HCT116 (cell line): ENCODE data around the gene CMTM8. TPM values are rescaled to one million over a fixed set of nuclear protein-coding genes. Genes with fewer than 3 reads are reported as not detected.

Source experiments
- ATAC-seq: fragments of 200-7000 bp; cut with Tn5 transposase; 2 replicates; pipeline ENCODE4 v1.9.1; 2020; ENCODE audit warnings: mild to moderate bottlenecking, moderate library complexity
- BruUV-seq: library from RNA; stranded (reverse); fragments of 400-500 nt; replicated peaks from 2 replicates; lab custom pipeline; 2021; lab: Mats Ljungman, UMichigan
- CTCF ChIA-PET: fragments of 300-600 bp; sonication (Branson Sonifier 250); formaldehyde crosslinking; loops from one replicate; lab custom pipeline; 2021; ENCODE audit warnings: antibody characterized with exemption; lab: Charles Lee
- POLR2A ChIA-PET: fragments of 300-600, 350-600 bp; sonication (Branson Sonifier 250); formaldehyde crosslinking; loops from one replicate; lab custom pipeline; 2021; ENCODE audit warnings: antibody characterized with exemption; lab: Charles Lee
- RAD21 ChIA-PET, 2 experiments: fragments of 300-600 bp; sonication (Branson Sonifier 250); formaldehyde crosslinking; loops; one replicate each; lab custom pipeline; 2023; ENCODE audit warnings: low total read pairs in 2 of 2; ENCODE audit not compliant: uncharacterized antibody in 2 of 2, unreplicated experiment in 2 of 2, low non-redundant PET in 1 of 2; lab: Charles Lee
- DNase-seq: peaks from one replicate; pipeline ENCODE4 v3.0.0-alpha.2; 2010; ENCODE audit warnings: low read depth, low spot score
- H2AFZ ChIP-seq: fragments of 200-600 bp; shearing (Covaris generic), sonication (generic); 2 replicates; pipeline ENCODE4 v1.6.1; 2017; ENCODE audit warnings: low read depth, mixed run types, mixed read lengths, antibody characterized with exemption, low read length; ENCODE audit not compliant: poor library complexity, severe bottlenecking
- H3K27ac ChIP-seq: 2 replicates; pipeline ENCODE4 v1.5.1; 2012; ENCODE audit warnings: low read depth, low read length
- H3K27me3 ChIP-seq: fragments of 200-600 bp; sonication (generic); 2 replicates; pipeline ENCODE4 v1.6.1; 2016; ENCODE audit warnings: mixed run types, low read length, mixed read lengths; ENCODE audit not compliant: insufficient read depth
- H3K36me3 ChIP-seq, 2 experiments: fragments of 200-500 bp in 1 of 2; fragments of 200-600 bp in 1 of 2; sonication (Bioruptor generic) in 1 of 2; sonication (generic) in 1 of 2; 2 replicates each; pipeline versions ENCODE4 v1.5.1 to v1.6.1; 2014 to 2016; ENCODE audit warnings: low read length in 2 of 2, inconsistent platforms in 1 of 2, mixed read lengths in 1 of 2, mixed run types in 1 of 2; ENCODE audit not compliant: insufficient read depth in 2 of 2, control insufficient read depth in 1 of 2
- H3K4me1 ChIP-seq, 2 experiments: fragments of 200-600 bp in 1 of 2; sonication (generic) in 1 of 2; 2 replicates each; pipeline versions ENCODE4 v1.5.1 to v1.6.1; 2012 to 2017; ENCODE audit warnings: low read length in 2 of 2, inconsistent platforms in 1 of 2, mild to moderate bottlenecking in 1 of 2, mixed read lengths in 1 of 2, mixed run types in 1 of 2, moderate library complexity in 1 of 2; ENCODE audit not compliant: insufficient read depth in 2 of 2, control insufficient read depth in 1 of 2
- H3K4me2 ChIP-seq: fragments of 200-600 bp; sonication (generic); 2 replicates; pipeline ENCODE4 v1.6.1; 2017; ENCODE audit warnings: mixed run types, low read length, mixed read lengths
- H3K4me3 ChIP-seq, 2 experiments: fragments of 200-600 bp in 1 of 2; sonication (generic) in 1 of 2; replicated peaks in 1 of 2; 2 replicates each; pipeline ENCODE4 v1.5.1; 2011 to 2016; ENCODE audit warnings: low read length in 2 of 2, control low read depth in 1 of 2, low read depth in 1 of 2, mild to moderate bottlenecking in 1 of 2, mixed read lengths in 1 of 2, mixed run types in 1 of 2
- H3K79me2 ChIP-seq: fragments of 200-600 bp; sonication (generic); 2 replicates; pipeline ENCODE4 v1.6.1; 2017; ENCODE audit warnings: mild to moderate bottlenecking, mixed run types, low read length, moderate library complexity, mixed read lengths; ENCODE audit not compliant: insufficient read depth
- H3K9ac ChIP-seq: fragments of 200-600 bp; sonication (generic); 2 replicates; pipeline ENCODE4 v1.6.1; 2016; ENCODE audit warnings: low read length, mixed read lengths
- H3K9me2 ChIP-seq: fragments of 200-600 bp; sonication (generic), shearing (Covaris generic); 2 replicates; pipeline ENCODE4 v1.6.1; 2017; ENCODE audit warnings: mixed run types, mild to moderate bottlenecking, moderate library complexity; ENCODE audit not compliant: insufficient read depth
- H3K9me3 ChIP-seq, 2 experiments: fragments of 200-500 bp in 1 of 2; fragments of 200-600 bp in 1 of 2; sonication (Bioruptor generic) in 1 of 2; sonication (generic) in 1 of 2; 2 replicates each; pipeline ENCODE4 v1.6.1; 2014 to 2017; ENCODE audit warnings: low read length in 2 of 2, mixed read lengths in 2 of 2, inconsistent platforms in 1 of 2, low read depth in 1 of 2, mild to moderate bottlenecking in 1 of 2, mixed run types in 1 of 2, moderate library complexity in 1 of 2; ENCODE audit not compliant: control insufficient read depth in 1 of 2, insufficient read depth in 1 of 2
- H4K20me1 ChIP-seq: fragments of 200-600 bp; sonication (generic), shearing (Covaris generic); 2 replicates; pipeline ENCODE4 v1.6.1; 2017; ENCODE audit warnings: mixed run types, mild to moderate bottlenecking, moderate library complexity; ENCODE audit not compliant: insufficient read depth
- CBX3 ChIP-seq: IDR thresholded peaks from 2 replicates; pipeline ENCODE4 v1.6.1; 2012; ENCODE audit warnings: low read depth
- CEBPB ChIP-seq: IDR thresholded peaks from 2 replicates; pipeline ENCODE4 v1.6.1; 2012; ENCODE audit warnings: low read depth
- EGR1 ChIP-seq: IDR thresholded peaks from 2 replicates; pipeline ENCODE4 v1.6.1; 2012; ENCODE audit warnings: low read depth
- ELF1 ChIP-seq: IDR thresholded peaks from 2 replicates; pipeline ENCODE4 v1.6.1; 2012; ENCODE audit warnings: low read depth, borderline replicate concordance
- EZH2 ChIP-seq: fragments of 200-600 bp; sonication (generic); IDR thresholded peaks from 2 replicates; pipeline ENCODE4 v1.6.1; 2017; ENCODE audit warnings: antibody characterized with exemption, mixed run types
- FOSL1 ChIP-seq: IDR thresholded peaks from 2 replicates; pipeline ENCODE4 v1.6.1; 2012; ENCODE audit warnings: low read depth
- JUND ChIP-seq: IDR thresholded peaks from 2 replicates; pipeline ENCODE4 v1.6.1; 2012
- POLR2A ChIP-seq: IDR thresholded peaks from 2 replicates; pipeline ENCODE4 v1.7.0; 2011; ENCODE audit warnings: borderline replicate concordance; ENCODE audit not compliant: insufficient read depth, insufficient read length; ENCODE audit errors: extremely low read depth
- POLR2AphosphoS5 ChIP-seq: IDR thresholded peaks from 2 replicates; pipeline ENCODE4 v1.6.1; 2011; ENCODE audit warnings: mild to moderate bottlenecking, low read depth, low read length, moderate library complexity
- RAD21 ChIP-seq: IDR thresholded peaks from 2 replicates; pipeline ENCODE4 v1.6.1; 2012; ENCODE audit warnings: low read depth, mild to moderate bottlenecking
- SIN3A ChIP-seq: IDR thresholded peaks from 2 replicates; pipeline ENCODE4 v1.6.1; 2012; ENCODE audit warnings: low read depth
- SP1 ChIP-seq: IDR thresholded peaks from 2 replicates; pipeline ENCODE4 v1.6.1; 2012; ENCODE audit warnings: low read depth
- SRF ChIP-seq: IDR thresholded peaks from 2 replicates; pipeline ENCODE4 v1.6.1; 2012; ENCODE audit warnings: low read depth
- TCF7L2 ChIP-seq: IDR thresholded peaks from 2 replicates; pipeline ENCODE4 v1.7.0; 2011; ENCODE audit warnings: borderline replicate concordance, inconsistent platforms; ENCODE audit not compliant: insufficient read depth, insufficient read length; ENCODE audit errors: extremely low read depth
- YY1 ChIP-seq: IDR thresholded peaks from 2 replicates; pipeline ENCODE4 v1.6.1; 2011; ENCODE audit warnings: low read length, low read depth, moderate library complexity, mild to moderate bottlenecking; ENCODE audit not compliant: insufficient replicate concordance; ENCODE audit errors: extremely low read depth
- ZFX ChIP-seq: fragments of 450-650 bp; IDR thresholded peaks from 2 replicates; pipeline ENCODE4 v1.6.1; 2017
- ZNF274 ChIP-seq: fragments of 200-500 bp; sonication (Bioruptor generic); IDR thresholded peaks from 2 replicates; pipeline ENCODE4 v1.6.1; 2014; ENCODE audit warnings: mild to moderate bottlenecking, low read depth, low read length, inconsistent platforms
- intact Hi-C: fragments of 100-400 bp; cut with micrococcal nuclease; formaldehyde crosslinking; loops from 2 replicates; pipeline ENCODE4 v1.10.0; 2022
- total RNA-seq: library from RNA; stranded (reverse); gene quantifications from one replicate; pipeline ENCODE4 v1.2.1, GENCODE V29; 2021; ENCODE audit not compliant: unreplicated experiment
- TF ChIP-seq, protein P1 (sequence below), 3 experiments: fragments of 200-600 bp in 1 of 3; sonication (generic) in 1 of 3; IDR thresholded peaks in 2 of 3; conservative IDR thresholded peaks in 1 of 3; 2 replicates each; pipeline ENCODE4 v1.5.1; 2012 to 2017; ENCODE audit warnings: low read depth in 2 of 3, low read length in 2 of 3, antibody characterized with exemption in 1 of 3, borderline replicate concordance in 1 of 3, control low read depth in 1 of 3, mild to moderate bottlenecking in 1 of 3, mixed read lengths in 1 of 3, mixed run types in 1 of 3, moderate library complexity in 1 of 3; ENCODE audit not compliant: insufficient read depth in 1 of 3
- TF ChIP-seq, protein P2 (sequence below): IDR thresholded peaks from 2 replicates; pipeline ENCODE4 v1.6.1; 2012
- TF ChIP-seq, protein P3 (sequence below): IDR thresholded peaks from 2 replicates; pipeline ENCODE4 v1.6.1; 2012

CMTM8 gene
- total RNA-seq, 1 experiment from 2014 or later: 19.4 TPM

DNA sequence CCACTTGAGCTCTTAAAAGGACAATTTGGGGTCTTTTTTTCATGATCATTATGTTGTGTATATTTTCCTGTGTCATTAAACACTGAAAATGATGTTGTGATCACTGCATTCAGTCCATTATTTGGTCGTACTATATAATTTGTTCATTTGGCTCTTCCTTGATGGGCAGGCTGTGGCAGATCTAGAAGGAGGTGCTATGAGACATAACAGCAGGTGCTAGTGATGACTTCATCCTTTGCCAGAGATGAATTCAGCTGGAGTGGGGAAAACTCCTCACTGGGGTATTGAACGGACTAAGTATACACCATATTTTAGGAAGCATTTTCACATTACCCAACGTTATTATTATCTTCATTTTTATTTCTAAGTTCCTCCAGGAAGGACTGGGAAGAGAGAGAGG lies 165.2 kb downstream of the CMTM8 start:
- no peak for ATAC-seq
- RAD21 ChIA-PET: no interaction called here
- CTCF ChIA-PET: no interaction called here

More for the DNA sequence above, 165.2 kb downstream of the CMTM8 start:
- no TSS peak for BruUV-seq
- no peaks in the 10 kb centered on the region for H3K36me3 ChIP-seq
- intact Hi-C loops: no loop called here
- no peak overlapping the region for H3K4me3 ChIP-seq
- peaks cover 8% of the 10 kb centered on the region; the same call in 1 of the 2 replicates for H4K20me1 ChIP-seq
- no peaks in the 10 kb centered on the region for H3K9me2 ChIP-seq
- no peak for TF ChIP-seq ELF1
- TF ChIP-seq SP1: no peak
- no peak for TF ChIP-seq CBX3
- no peak for TF ChIP-seq RAD21
- TF ChIP-seq YY1: no peak
- no peak for TF ChIP-seq ZFX
- no peak for TF ChIP-seq POLR2AphosphoS5
- TF ChIP-seq, protein P1, sequence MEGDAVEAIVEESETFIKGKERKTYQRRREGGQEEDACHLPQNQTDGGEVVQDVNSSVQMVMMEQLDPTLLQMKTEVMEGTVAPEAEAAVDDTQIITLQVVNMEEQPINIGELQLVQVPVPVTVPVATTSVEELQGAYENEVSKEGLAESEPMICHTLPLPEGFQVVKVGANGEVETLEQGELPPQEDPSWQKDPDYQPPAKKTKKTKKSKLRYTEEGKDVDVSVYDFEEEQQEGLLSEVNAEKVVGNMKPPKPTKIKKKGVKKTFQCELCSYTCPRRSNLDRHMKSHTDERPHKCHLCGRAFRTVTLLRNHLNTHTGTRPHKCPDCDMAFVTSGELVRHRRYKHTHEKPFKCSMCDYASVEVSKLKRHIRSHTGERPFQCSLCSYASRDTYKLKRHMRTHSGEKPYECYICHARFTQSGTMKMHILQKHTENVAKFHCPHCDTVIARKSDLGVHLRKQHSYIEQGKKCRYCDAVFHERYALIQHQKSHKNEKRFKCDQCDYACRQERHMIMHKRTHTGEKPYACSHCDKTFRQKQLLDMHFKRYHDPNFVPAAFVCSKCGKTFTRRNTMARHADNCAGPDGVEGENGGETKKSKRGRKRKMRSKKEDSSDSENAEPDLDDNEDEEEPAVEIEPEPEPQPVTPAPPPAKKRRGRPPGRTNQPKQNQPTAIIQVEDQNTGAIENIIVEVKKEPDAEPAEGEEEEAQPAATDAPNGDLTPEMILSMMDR (IDR thresholded peaks at IDR 0.05 in 2 of 3, conservative IDR thresholded peaks at IDR 0.05 in 1 of 3; ENCODE audit: borderline replicate concordance in 1 of 3, insufficient read depth in 1 of 3, low read depth in 2 of 3, low read length in 2 of 3): no peak
- no peak for TF ChIP-seq TCF7L2
- TF ChIP-seq JUND: no peak
- no peak for TF ChIP-seq ZNF274
- no peak for TF ChIP-seq SRF
- no peak for TF ChIP-seq CEBPB
- TF ChIP-seq FOSL1: no peak
- TF ChIP-seq, protein P2, sequence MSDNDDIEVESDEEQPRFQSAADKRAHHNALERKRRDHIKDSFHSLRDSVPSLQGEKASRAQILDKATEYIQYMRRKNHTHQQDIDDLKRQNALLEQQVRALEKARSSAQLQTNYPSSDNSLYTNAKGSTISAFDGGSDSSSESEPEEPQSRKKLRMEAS: no peak
- no peak for TF ChIP-seq SIN3A
- TF ChIP-seq EZH2: no peak
- no peak for TF ChIP-seq EGR1
- no peak for TF ChIP-seq POLR2A
- TF ChIP-seq, protein P3, sequence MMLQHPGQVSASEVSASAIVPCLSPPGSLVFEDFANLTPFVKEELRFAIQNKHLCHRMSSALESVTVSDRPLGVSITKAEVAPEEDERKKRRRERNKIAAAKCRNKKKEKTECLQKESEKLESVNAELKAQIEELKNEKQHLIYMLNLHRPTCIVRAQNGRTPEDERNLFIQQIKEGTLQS: no peak
- H3K27me3 ChIP-seq: no peaks in the 10 kb centered on the region
- peaks cover 17 to 62% of the 10 kb centered on the region in 2 experiments for H3K4me1 ChIP-seq
- DNase-seq: no peak
- H3K79me2 ChIP-seq: peaks cover 99% of the 10 kb centered on the region
- H2AFZ ChIP-seq: no peak overlapping the region
- no peaks in the 10 kb centered on the region for H3K9me3 ChIP-seq
- no peak overlapping the region for H3K4me2 ChIP-seq
- H3K9ac ChIP-seq: no peak overlapping the region
- H3K27ac ChIP-seq: no peak overlapping the region
- POLR2A ChIA-PET: no interaction called here
